Cardiac muscle cell (in vitro differentiated cells and primary cell): ENCODE data around the gene POU3F3. TPM values are rescaled to one million over a fixed set of nuclear protein-coding genes. Genes with fewer than 3 reads are reported as not detected.

Experiments used
- DNase-seq, 2 donors: peaks; one replicate each; pipeline versions ENCODE4 v3.0.0 to v3.0.0-alpha.2; 2010 to 2017; ENCODE audit warnings: low read depth in 1 of 2, low spot score in 1 of 2
- H3K27ac ChIP-seq: fragments of 200-600 bp; sonication (generic); 2 replicates; pipeline ENCODE4 v1.5.1; 2016
- H3K27me3 ChIP-seq: fragments of 200-600 bp; sonication (generic); 2 replicates; pipeline ENCODE4 v1.6.0; 2016; ENCODE audit warnings: control low read depth
- H3K36me3 ChIP-seq: fragments of 200-600 bp; sonication (generic); 2 replicates; pipeline ENCODE4 v1.5.1; 2016; ENCODE audit warnings: control low read depth
- H3K4me1 ChIP-seq: fragments of 200-600 bp; sonication (generic); 2 replicates; pipeline ENCODE4 v1.8.1; 2017; ENCODE audit warnings: low read depth, mild to moderate bottlenecking, mixed run types
- H3K4me3 ChIP-seq: fragments of 200-600 bp; sonication (generic); 2 replicates; pipeline ENCODE4 v1.5.1; 2016; ENCODE audit warnings: mild to moderate bottlenecking
- H3K9me3 ChIP-seq: fragments of 200-600 bp; sonication (generic); 2 replicates; pipeline ENCODE4 v1.5.1; 2017; ENCODE audit warnings: low read depth, mild to moderate bottlenecking, control low read depth
- CTCF ChIP-seq: IDR thresholded peaks from 2 replicates; pipeline ENCODE4 v1.5.1; 2012; ENCODE audit warnings: low read depth, mild to moderate bottlenecking, low read length
- polyA plus RNA-seq: library from polyadenylated mRNA; unstranded; fragments of >200 nt; fragmentation: Nextera tagmentation; extraction: Ambion mirVana; gene quantifications from 2 replicates; pipeline ENCODE4 v1.2.1, GENCODE V29; 2016
- total RNA-seq: library from RNA; depleted of rRNA; stranded (reverse); fragments of >200 nt; gene quantifications from 2 replicates; pipeline ENCODE4 v1.2.3, GENCODE V29; 2016

Gene POU3F3
- total and polyA plus RNA-seq, 2 experiments from 2014 or later = not detected

- no peak for DNase-seq
- Histone ChIP-seq H3K27me3 (peaks cover 96% of the 10 kb centered on the region), H3K4me3 (no peak overlapping the region), H3K36me3 (no peaks in the 10 kb centered on the region), H3K4me1 (no peaks in the 10 kb centered on the region), H3K27ac (no peak overlapping the region), H3K9me3 (no peaks in the 10 kb centered on the region)
- TF ChIP-seq CTCF = no peak
These were observed 3.5 kb downstream of the POU3F3 start for GRCh38 chr2:104857262-104858005.

DNA sequence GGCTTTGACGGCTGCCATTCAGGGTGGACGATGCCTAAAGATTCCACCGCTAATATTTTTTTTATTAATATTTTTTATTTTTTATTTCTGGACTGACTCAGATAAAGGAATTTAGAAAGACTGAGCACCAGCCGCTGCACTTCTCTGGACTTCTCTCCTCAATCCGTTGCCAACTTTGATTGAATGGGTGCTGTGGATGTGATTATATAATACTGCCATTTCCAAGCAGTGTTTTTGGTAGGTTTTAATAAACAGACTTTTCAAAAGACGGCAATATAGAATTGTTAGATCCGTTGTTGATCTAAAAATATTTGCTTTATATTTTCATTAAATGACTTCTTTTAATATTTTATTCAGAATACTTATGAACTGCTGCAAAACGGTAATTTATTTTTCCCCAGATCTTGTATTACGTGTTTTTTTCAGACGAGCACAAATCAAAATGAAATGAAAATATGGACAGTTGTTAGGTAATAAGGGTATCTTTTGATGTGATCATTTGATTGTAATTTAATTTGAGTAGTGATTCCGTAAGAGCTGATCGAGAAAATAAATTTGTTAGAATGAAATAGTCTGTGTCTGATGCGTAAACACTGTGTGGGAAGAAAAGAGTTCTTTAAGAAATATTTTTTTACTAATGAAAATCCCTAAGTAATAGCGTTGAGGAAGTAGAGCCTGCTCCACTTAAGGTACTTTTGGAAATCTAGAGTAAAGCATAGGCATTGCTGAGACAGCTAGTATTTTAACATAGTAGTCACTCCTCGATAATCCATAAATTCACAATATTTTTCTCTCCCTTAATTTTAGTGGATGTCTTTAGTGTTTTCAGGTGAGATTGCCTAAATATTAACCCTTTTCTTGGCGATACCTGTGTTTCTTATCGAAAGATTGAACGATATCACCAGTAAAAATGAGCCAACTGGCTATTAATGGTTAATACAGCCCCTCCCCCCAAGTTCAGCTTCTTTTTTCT is 4.4 kb downstream of the POU3F3 start:
- no peak for DNase-seq
- no peak for TF ChIP-seq CTCF
- Histone ChIP-seq H3K4me1 (no peaks in the 10 kb centered on the region), H3K36me3 (no peaks in the 10 kb centered on the region), H3K4me3 (no peak overlapping the region), H3K27me3 (peaks cover 96% of the 10 kb centered on the region), H3K27ac (no peak overlapping the region), H3K9me3 (no peaks in the 10 kb centered on the region)

DNA sequence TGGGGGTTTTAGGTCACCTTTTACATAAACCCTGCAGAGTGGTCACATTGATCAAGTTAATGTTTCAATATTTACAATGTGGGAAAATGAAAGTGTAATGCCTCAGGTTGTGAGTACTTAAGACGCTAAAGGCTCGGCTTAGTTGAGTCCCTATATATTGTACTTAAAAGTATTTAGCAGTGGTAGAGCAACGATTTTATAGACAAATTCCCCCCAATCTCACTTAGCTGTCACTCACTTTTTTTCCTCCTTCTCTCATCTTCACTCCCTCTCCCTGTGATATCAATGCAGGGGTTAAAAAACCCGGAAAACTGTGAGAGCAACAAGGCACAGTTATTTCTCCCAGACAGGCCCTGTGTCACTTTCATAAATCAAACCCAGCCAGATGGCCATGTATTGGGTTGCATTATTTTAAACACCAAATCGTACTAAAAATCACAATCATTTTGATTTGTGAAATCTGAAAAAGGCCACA is 5.4 kb downstream of the POU3F3 start:
- no peaks in the 10 kb centered on the region for H3K9me3 ChIP-seq
- no peaks in the 10 kb centered on the region for H3K4me1 ChIP-seq
- TF ChIP-seq CTCF = no peak
- peaks cover 96% of the 10 kb centered on the region for H3K27me3 ChIP-seq
- H3K36me3 ChIP-seq = no peaks in the 10 kb centered on the region
- DNase-seq = no peak
- no peak overlapping the region for H3K4me3 ChIP-seq
- H3K27ac ChIP-seq = no peak overlapping the region

- H3K4me1 ChIP-seq = no peaks in the 10 kb centered on the region
- H3K27me3 ChIP-seq = peaks cover 96% of the 10 kb centered on the region
- DNase-seq = no peak
- H3K36me3 ChIP-seq = no peaks in the 10 kb centered on the region
- TF ChIP-seq CTCF = no peak
- no peak overlapping the region for H3K4me3 ChIP-seq
- H3K9me3 ChIP-seq = no peaks in the 10 kb centered on the region
- H3K27ac ChIP-seq = no peak overlapping the region
These were observed 6.0 kb downstream of the POU3F3 start for GRCh38 chr2:104859766-104860450.

DNA sequence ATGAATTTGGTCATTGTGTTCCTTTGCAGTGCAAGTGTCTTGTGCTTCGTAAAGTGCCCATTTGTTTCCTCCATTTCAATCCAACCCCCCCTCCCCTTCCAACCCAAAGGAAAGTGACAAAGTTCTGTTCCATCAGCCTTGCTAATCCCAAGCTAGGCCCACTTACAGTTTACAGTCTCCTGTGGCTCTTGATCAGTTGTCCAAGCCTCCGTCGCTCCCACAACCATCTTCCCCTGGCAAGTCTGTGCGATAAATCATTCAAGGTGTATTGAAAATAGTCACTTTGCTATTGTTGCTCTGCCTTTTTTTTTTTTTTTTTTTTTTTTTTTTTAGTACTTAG is 6.5 kb downstream of the POU3F3 start:
- Histone ChIP-seq H3K27ac (no peak overlapping the region), H3K4me1 (no peaks in the 10 kb centered on the region), H3K36me3 (no peaks in the 10 kb centered on the region), H3K27me3 (peaks cover 98% of the 10 kb centered on the region), H3K9me3 (no peaks in the 10 kb centered on the region), H3K4me3 (no peak overlapping the region)
- no peak for TF ChIP-seq CTCF
- no peak for DNase-seq
